ENCODE measurements around the gene LRRC27. TPM values are rescaled to one million over a fixed set of nuclear protein-coding genes. Genes with fewer than 3 reads are reported as not detected.
"Not testable (repeated sequence)": the region's sequence is repeated elsewhere in the genome, so short reads cannot be mapped to it uniquely, and the experiment has no call there.

Gene LRRC27
- total RNA-seq, 1 donor from 2014 or later, result 3.8 TPM

DNA sequence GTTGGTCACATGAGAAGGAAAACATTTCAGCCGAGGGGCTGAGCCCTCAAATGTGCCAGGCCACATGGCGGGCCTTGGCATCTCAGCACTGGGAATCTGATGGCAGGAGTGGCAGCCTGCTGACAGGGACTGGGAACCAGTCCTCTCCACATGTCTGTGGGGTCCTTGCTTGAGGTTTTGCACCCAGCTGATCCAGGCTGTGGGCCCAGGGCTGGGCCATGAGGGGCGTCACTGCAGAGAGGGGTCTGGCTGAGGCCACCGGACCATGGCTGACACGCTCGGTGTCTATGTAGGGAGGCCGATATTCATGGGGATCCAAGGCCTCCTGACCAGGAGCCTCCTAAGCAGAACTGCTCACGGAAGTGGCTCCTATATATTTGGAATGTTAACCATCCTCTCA is 34.0 kb downstream of the LRRC27 start:
- peak; percentile 46 for DNase-seq (ENCODE audit: low spot score)
- intact Hi-C loops (cut with DNase I), result no loop called here

DNA sequence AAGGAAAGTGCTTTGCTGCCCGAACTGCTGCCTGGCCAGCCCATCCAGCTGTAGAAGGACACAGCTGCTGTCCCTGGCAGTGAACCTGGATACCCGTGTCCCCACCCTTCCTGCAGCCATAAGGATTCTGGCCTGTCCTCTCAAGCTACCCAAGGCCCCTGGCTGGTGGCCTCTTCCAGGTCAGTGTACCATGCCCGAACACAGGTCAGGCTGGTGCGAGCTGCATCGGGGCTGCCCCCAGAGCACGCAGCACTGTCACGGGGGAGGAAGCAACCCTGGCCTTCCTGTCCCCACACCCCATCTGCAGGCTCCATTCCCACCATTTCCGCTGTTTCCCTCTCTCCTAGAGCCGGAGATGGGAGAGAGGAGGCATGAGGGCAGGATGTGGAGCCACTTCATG is 34.5 kb downstream of the LRRC27 start:
- DNase-seq (ENCODE audit: low spot score), result no peak
- intact Hi-C loops (cut with DNase I), result no loop called here

GRCh38 chr10:132368391-132368790 is 36.4 kb downstream of the LRRC27 start:
- no peak for DNase-seq (ENCODE audit: low spot score)

GRCh38 chr10:132368881-132369635 is 37.1 kb downstream of the LRRC27 start:
- intact Hi-C loops (cut with DNase I), result no loop called here
- no peak for DNase-seq (ENCODE audit: low spot score)

More at GRCh38 chr10:132368391-132368790, 36.4 kb downstream of the LRRC27 start:
- intact Hi-C loops (cut with DNase I), result no loop called here

DNA sequence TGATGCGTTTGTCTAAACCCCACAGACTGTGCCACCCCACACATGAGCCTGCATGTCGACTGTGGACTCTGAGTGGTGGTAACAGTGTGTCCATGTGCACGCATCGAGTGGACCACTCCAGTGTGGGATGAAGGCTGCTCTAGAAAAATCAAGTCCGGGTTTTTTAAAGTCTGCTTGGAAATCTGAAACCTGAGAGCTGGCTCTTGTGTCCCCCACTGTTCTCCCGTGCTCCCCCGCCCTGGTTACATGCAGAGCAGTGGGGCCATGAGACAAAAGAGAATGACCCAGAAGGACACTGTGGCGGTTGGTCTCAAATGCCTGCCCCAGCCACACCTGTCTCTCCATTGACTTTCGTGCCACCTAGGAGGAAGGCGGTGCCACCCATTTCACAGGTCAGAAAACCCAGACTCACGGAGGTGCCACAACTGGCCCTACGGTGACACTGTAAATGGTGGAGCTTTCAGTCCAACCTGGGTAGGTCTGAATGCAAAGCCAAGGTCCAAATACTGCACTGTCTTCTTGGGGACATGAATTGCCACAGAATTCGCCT is 37.7 kb downstream of the LRRC27 start:
- DNase-seq (ENCODE audit: low spot score), result no peak
- intact Hi-C loops (cut with DNase I), result no loop called here

DNA sequence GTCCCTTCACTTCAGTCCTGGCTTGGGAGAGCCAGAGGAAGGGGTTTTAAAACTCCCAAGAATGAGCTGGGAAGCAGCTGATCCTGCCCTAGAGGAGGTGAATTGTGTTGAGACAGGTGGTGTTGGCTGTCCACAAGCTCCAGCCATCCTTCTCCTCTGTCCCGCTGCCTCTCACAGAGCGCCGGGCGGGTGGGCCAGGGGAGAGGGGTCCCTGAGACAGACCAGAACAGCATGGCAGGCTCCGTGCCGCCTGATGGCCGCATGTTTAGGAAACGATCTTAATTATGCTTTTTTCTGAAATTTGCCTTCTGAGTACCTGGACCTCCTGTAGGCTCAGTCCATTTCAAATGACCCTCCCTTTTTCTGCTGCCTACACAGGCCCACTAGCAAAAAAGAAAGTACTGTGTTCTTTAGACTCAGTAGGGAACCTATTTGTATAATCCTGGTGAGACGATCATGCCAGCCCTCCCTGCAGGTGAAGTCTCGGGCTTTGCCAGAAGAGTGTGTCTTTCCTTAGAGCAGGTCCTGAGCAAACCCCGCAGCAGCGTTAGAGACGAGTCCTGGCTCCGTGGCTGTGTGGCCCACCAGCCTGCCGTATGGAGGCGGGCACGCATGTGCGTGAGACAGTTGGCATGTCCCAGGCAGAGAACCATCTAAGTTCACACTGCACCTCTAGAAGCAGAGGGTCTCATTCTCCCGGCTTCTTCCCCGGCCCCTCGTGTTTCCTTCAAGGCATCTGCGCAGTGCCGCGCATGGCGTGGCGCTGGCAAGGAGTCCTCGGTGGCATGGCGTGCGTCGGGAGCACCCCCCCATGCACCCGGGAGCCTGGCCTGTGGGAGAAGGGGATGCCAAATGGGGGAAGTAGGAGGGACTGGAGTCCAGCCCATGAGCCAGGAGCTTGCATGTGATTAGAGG is 38.7 kb downstream of the LRRC27 start:
- no peak for DNase-seq (ENCODE audit: low spot score)
- intact Hi-C loops (cut with DNase I), result no loop called here

DNA sequence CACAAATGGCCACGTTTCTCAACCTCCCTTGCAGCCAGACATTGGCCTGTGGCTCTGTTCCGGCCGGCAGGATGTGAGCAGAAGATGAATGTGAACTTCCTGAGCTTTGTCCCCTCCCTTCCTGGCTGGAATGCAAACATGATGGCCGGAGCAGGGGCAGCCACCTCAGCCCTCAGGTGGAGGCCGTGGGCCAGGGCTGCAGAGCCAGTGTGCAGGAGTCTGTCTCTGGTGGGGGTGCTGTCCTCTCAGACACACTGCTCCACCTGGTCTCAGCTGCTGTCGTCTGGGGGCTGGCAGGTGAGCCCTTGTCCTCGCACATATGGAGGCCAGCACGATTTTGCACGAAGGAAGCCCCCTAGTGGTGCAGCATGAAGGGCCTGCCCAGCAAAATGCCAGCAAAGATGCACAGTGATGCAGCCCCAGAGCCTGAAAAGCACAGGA is 39.7 kb downstream of the LRRC27 start:
- DNase-seq (ENCODE audit: low spot score), result no peak

GRCh38 chr10:132372516-132373095 is 40.6 kb downstream of the LRRC27 start:
- intact Hi-C loops (cut with DNase I), result no loop called here
- DNase-seq (ENCODE audit: low spot score), result no peak

More for the DNA sequence above, 39.7 kb downstream of the LRRC27 start:
- intact Hi-C loops (cut with DNase I), result no loop called here

DNA sequence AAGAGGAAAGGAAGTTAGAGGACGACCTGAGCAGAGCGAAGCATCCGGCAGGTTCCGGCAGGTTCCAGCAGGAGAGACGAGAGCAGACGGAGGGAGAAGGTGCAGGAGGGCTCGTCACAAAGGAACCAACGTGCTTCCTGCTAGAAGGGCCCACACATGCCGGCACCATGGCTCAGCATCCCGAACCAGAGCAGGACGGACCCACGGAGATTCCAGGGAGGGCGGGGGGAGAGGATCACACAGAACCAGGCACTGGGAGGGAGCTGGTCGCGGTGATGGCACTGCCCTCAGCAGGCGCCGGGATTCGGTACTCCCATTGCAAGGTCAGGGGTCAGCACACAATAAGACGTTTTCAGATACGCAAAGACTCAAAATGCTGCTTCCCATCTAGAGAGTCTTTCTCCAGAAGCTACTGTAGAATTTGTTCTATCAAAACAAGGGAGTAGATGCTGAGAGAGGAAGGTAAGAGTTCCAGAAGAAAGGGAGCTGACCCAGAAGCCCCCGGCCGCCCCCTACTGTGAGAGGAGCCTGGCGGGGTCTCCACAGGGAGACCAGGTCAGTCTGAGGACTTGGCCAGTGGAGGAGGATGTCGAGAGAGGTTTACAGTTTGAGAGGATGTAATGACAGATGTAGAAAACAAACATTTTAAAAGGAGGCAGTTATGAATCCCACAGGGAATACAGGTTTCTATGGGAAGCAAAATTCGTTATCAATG is 41.4 kb downstream of the LRRC27 start:
- DNase-seq (ENCODE audit: low spot score), result no peak
- intact Hi-C loops (cut with DNase I), result no loop called here

DNA sequence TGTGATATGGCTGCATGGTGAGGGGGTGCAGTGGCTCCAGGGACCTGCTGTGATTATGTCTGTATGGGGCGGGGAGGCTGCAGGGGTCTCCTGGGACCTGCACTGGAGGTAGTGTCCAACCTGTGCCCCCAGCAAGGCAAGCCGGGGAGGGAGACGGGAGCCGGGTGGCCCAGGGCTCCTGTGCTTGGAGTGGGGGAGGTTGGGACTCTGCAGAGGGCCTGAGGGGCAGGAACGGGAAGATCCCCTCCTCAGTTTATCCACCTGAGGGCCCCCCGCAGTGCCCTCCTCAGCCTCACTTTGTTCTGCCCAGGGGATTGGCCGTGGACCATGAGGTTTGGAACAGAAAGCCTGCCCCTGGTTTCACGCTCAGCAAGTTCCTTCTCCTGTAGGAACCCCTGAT is 42.2 kb downstream of the LRRC27 start:
- no peak for DNase-seq (ENCODE audit: low spot score)
- intact Hi-C loops (cut with DNase I), result no loop called here

DNA sequence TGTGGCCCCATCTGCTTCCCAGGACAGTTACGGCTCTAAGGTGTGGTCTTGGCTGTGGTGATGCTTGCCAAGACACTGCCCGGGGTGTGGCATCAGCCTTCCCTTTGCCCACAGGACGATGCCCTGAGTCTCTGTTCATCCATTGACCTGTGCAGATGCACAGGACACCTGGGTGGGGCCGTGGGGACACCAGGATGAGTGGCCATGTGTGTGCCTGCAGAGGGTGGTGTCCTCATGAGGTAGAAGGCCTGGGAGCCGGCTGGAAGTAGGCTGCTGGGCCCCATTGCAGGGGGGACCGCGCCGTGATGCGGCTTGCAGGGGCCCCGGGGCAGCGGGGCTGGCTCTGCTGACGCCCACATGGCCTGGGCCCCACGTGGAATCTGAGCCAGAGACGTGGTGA is 42.6 kb downstream of the LRRC27 start:
- intact Hi-C loops (cut with DNase I), result no loop called here
- DNase-seq (ENCODE audit: low spot score), result no peak

DNA sequence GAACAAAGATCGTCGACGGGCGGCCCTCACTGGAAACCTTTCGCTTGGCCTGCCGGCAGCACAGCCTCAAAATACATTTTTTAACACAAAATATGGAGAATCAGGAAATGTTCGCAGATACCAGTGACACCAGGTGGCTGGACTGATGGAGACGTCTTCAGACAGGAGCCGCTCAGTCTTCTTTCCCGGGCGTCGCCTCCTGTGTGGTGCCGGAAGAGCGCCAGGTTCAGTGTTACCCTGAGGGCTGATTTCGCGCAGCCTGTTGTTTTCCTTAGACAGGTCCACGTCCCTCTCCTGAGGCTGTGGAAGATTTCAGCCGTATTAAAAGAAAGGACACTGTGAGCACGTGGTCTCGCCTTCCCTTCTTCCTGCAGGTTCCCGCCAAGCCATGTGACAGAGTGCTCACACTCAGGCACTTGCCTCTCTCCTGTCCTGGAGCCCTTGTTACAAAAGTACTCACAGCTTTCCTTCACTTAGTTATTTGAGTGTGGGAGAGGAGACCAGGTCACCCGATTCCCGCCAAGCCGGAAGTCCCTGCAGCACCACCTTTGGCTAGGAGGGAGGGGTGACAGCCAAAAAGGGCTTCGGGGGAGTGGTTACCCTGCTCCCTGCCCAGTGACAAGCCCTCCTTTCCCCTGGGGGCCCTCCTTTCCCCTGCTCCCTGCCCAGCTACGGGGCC is 43.3 kb downstream of the LRRC27 start:
- intact Hi-C loops (cut with DNase I), result no loop called here
- no peak for DNase-seq (ENCODE audit: low spot score)

- DNase-seq (ENCODE audit: low spot score), result no peak
- intact Hi-C loops (cut with DNase I), result no loop called here
Observed at GRCh38 chr10:132375795-132376297, 43.9 kb downstream of the LRRC27 start.

- no peak for DNase-seq (ENCODE audit: low spot score)
- intact Hi-C loops (cut with DNase I), result no loop called here
Observed at GRCh38 chr10:132376394-132376851, 44.4 kb downstream of the LRRC27 start.

DNA sequence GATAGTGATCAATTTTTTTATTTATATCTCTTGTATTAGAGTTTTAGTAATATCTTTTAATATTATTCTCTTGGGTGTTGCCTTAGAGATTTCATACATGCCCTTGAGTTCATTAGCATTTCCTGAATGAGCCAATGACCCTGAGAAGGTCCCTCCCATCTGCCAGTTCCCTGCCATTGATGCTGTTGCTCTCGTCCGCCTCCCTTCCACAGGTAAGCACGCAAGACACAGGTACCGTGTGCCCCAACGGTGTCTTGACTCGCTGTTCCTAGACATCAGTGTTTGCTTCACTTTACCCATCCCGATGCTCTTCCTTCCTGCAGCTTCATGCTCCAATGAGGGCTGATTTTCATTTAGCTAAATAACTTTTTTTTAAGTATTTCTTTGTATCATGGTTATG is 45.3 kb downstream of the LRRC27 start:
- intact Hi-C loops (cut with DNase I), result no loop called here
- DNase-seq (ENCODE audit: low spot score), result no peak

DNA sequence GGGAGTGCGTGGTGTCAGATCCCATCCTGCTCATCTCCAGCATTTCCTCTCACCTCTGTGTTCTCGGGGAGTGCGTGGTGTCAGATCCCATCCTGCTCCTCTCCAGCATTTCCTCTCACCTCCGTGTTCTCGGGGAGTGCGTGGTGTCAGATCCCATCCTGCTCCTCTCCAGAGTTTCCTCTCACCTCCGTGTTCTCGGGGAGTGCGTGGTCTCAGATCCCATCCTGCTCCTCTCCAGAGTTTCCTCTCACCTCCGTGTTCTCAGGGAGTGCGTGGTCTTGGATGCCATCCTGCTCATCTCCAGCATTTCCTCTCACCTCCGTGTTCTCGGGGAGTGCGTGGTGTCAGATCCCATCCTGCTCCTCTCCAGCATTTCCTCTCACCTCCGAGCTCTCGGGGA is 47.0 kb downstream of the LRRC27 start:
- DNase-seq (ENCODE audit: low spot score); intact Hi-C loops (cut with DNase I): not testable (repeated sequence)

GRCh38 chr10:132380986-132381385 is 49.0 kb downstream of the LRRC27 start:
- intact Hi-C loops (cut with DNase I); DNase-seq (ENCODE audit: low spot score): not testable (repeated sequence)

DNA sequence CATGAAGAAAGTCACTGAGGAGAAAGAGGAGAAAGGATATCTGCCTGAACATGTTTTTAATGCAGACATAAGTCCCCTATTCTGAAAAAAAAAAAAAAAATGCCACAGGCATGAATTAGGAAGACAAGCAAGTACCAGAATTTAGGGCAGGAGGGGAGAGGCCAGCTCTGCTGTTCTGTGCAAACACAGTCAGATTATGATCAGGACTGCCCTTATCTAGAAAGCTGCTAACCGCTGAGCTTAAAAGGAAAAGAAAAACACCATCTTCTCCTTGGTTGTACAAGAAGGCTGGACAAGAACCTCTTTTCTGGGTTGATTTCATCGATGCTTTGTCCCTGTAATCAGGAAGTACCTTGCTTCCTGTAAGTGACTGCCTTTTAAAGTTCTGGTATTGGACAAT is 49.7 kb downstream of the LRRC27 start:
- intact Hi-C loops (cut with DNase I), result no loop called here
- DNase-seq (ENCODE audit: low spot score), result no peak
